Lower leg skin (tissue), 4 donors: Measurements from ENCODE around the gene DAP. TPM values are rescaled to one million over a fixed set of nuclear protein-coding genes. Genes with fewer than 3 reads are reported as not detected.

ENCODE experiments used
- DNase-seq, 2 donors: peaks; one replicate each; pipeline ENCODE4 v3.0.0-alpha.2; 2019; ENCODE audit warnings: low spot score in 2 of 2
- H3K4me3 ChIP-seq: fragments of 200-600 bp; sonication (generic); 2 replicates; pipeline ENCODE4 v1.5.1; 2017; ENCODE audit warnings: mild to moderate bottlenecking, low read depth; ENCODE audit not compliant: poor library complexity, severe bottlenecking
- CTCF ChIP-seq, 3 donors: fragments of 450-650 bp; IDR thresholded peaks; one replicate each; pipeline ENCODE4 v1.5.1; 2016; ENCODE audit warnings: antibody characterized with exemption in 3 of 3, mild to moderate bottlenecking in 3 of 3, moderate library complexity in 2 of 3
- POLR2A ChIP-seq, 2 donors: fragments of 450-650 bp; IDR thresholded peaks; one replicate each; pipeline ENCODE4 v1.6.1; 2016 to 2017; ENCODE audit warnings: antibody characterized with exemption in 2 of 2, mild to moderate bottlenecking in 1 of 2, moderate library complexity in 1 of 2
- WGBS, 2 donors: methylation state at CpG; one replicate each; pipeline ENCODE4 v1.1.5; 2018; 5-methylcytosine and 5-hydroxymethylcytosine counted together
- intact Hi-C: fragments of 100-400 bp; cut with DNase I; formaldehyde crosslinking; loops from one replicate; pipeline ENCODE4 v1.15.0; 2023; ENCODE audit warnings: low total_unique reads
- total RNA-seq, 4 donors: library from RNA; depleted of rRNA; stranded (reverse); fragments of >200 nt; gene quantifications; one replicate each; pipeline ENCODE4 v1.1.0, GENCODE V29; 2016

Gene DAP
- total RNA-seq, 4 donors from 2014 or later, result 36.4 to 41.9 (median 39.7) TPM

DNA sequence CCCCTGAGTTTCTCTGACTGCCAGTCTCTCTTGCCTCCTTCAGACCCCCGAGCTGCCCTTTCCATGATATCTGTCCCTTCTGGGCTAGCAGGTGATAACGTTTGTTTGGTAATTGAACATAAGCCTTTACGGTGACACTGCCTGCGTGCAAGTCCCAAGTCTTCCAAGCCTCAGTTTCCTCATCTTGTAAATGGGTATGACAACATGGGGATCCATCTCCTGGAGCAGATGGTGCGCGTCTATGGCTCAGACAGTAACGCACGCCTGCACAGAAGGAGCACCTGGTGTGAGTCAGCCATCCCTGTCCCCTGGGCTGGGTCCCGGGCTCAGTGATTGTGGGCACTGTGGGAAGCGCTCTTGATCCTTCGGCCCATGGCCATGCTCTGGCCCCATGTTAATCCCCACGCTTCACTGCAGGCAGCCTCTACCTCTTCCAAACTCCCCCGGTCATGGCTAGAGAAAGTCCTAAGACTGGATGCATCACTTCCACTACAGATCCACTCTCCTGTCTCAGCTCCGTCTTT lies 85.8 kb downstream of the DAP start:
- WGBS, 2 donors, result 87 to 93% methylated on average over 14 of the region's 14 CpGs
- peak in 1 of 2 donors; percentile 78 for DNase-seq
- intact Hi-C loops, result no loop called here
- H3K4me3 ChIP-seq, result no peak overlapping the region
- TF ChIP-seq CTCF (IDR thresholded peaks at IDR 0.05) (no peak), POLR2A (IDR thresholded peaks at IDR 0.05) (no peak)

- H3K4me3 ChIP-seq, result no peak overlapping the region
- intact Hi-C loops, result no loop called here
- TF ChIP-seq POLR2A (IDR thresholded peaks at IDR 0.05) (no peak), CTCF (IDR thresholded peaks at IDR 0.05) (no peak)
- DNase-seq, result peak in 1 of 2 donors; percentile 75
- WGBS, 2 donors, result 57 to 65% methylated on average over 6 of the region's 6 CpGs
These were observed 86.5 kb downstream of the DAP start for GRCh38 chr5:10674582-10674981.

DNA sequence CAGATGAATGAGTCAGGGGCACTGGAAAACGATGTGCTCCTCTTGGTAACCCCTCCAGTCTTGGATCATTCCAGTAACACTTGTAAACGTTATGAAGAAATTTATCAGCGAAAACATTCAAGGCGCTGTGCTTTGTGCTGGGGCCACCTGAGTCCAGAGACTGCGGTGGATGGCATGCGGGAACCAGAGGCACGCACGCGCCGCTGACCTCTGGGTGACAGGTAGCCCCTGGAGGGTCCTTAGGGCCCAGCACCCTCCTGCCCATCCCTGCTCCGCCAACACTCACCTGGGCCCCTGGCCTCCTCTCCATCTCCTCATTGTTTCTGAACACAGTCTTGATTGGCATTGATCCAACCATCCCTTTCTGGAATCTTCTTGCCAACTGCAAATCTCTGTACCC lies 86.9 kb downstream of the DAP start:
- intact Hi-C loops, result no loop called here
- TF ChIP-seq POLR2A (IDR thresholded peaks at IDR 0.05), result no peak
- TF ChIP-seq CTCF (IDR thresholded peaks at IDR 0.05), result no peak
- H3K4me3 ChIP-seq, result no peak overlapping the region
- WGBS, 2 donors, result 83 to 84% methylated on average over 11 of the region's 11 CpGs
- DNase-seq, result peak in 1 of 2 donors; percentile 43

- no peak overlapping the region for H3K4me3 ChIP-seq
- intact Hi-C loops, result no loop called here
- TF ChIP-seq POLR2A (IDR thresholded peaks at IDR 0.05), result no peak
- TF ChIP-seq CTCF (IDR thresholded peaks at IDR 0.05), result no peak
- 67 to 78% methylated on average over 9 of the region's 9 CpGs for WGBS, 2 donors
- DNase-seq, result peak in 1 of 2 donors; percentile 76
These were observed 87.6 kb downstream of the DAP start for GRCh38 chr5:10673407-10673806.

DNA sequence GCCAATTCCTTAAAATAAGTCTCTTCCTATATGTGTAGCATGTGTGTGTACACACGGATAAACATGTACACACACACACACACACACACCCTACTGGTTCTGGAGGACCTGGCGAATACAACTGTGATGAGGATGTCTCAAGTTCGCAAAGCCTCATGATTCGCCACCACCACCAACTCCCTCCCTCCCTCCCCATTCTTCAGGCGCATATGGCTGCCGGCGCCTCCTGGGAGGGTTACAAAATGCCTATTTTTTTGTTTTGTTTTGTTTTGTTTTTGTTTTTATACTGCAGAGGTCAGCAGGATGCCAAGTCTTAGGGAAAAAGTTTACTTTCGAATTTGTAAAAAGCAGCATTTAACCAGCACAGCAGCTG lies 88.0 kb downstream of the DAP start:
- WGBS, 2 donors, result 69 to 83% methylated on average over 8 of the region's 8 CpGs
- DNase-seq, result no peak
- intact Hi-C loops, result no loop called here
- H3K4me3 ChIP-seq, result no peak overlapping the region
- TF ChIP-seq POLR2A (IDR thresholded peaks at IDR 0.05), result no peak
- TF ChIP-seq CTCF (IDR thresholded peaks at IDR 0.05), result no peak
